Fibroblast of lung (primary cell): Measurements from ENCODE around the gene PIP4K2A. TPM values are rescaled to one million over a fixed set of nuclear protein-coding genes. Genes with fewer than 3 reads are reported as not detected.

Source experiments
- DNase-seq, 2 donors: peaks; one replicate each; pipeline versions ENCODE4 v3.0.0 to v3.0.0-alpha.2; 2010; ENCODE audit warnings: low read depth in 2 of 2
- H2AFZ ChIP-seq: 2 replicates; pipeline ENCODE4 v1.5.1; 2012; ENCODE audit warnings: low read length, control low read depth, inconsistent platforms
- H3K27ac ChIP-seq: 2 replicates; pipeline ENCODE4 v1.5.1; 2011; ENCODE audit warnings: low read length, control low read depth; ENCODE audit not compliant: insufficient read depth
- H3K27me3 ChIP-seq: 2 replicates; pipeline ENCODE4 v1.5.1; 2011; ENCODE audit warnings: mild to moderate bottlenecking, low read length; ENCODE audit not compliant: control insufficient read depth, insufficient read depth
- H3K36me3 ChIP-seq: 2 replicates; pipeline ENCODE4 v1.5.1; 2011; ENCODE audit warnings: low read length; ENCODE audit not compliant: control insufficient read depth, insufficient read depth
- H3K4me1 ChIP-seq: 2 replicates; pipeline ENCODE4 v1.5.1; 2011; ENCODE audit warnings: low read length; ENCODE audit not compliant: control insufficient read depth, insufficient read depth; ENCODE audit errors: extremely low read depth
- H3K4me2 ChIP-seq: 2 replicates; pipeline ENCODE4 v1.5.1; 2011; ENCODE audit warnings: low read length, control low read depth; ENCODE audit not compliant: insufficient read depth; ENCODE audit errors: extremely low read depth
- H3K4me3 ChIP-seq, 4 experiments: fragments of 200-600 bp in 1 of 4; sonication (generic) in 1 of 4; replicated peaks in 1 of 4; 2 replicates each; pipeline ENCODE4 v1.5.1; 2011 to 2016; ENCODE audit warnings: low read length in 4 of 4, low read depth in 3 of 4, mild to moderate bottlenecking in 3 of 4, control low read depth in 2 of 4, inconsistent platforms in 1 of 4, mixed read lengths in 1 of 4; ENCODE audit not compliant: insufficient read depth in 1 of 4; ENCODE audit errors: control extremely low read depth in 1 of 4
- H3K79me2 ChIP-seq: 2 replicates; pipeline ENCODE4 v1.5.1; 2012; ENCODE audit warnings: mild to moderate bottlenecking, low read length, inconsistent platforms; ENCODE audit not compliant: control insufficient read depth, insufficient read depth
- H3K9ac ChIP-seq: 2 replicates; pipeline ENCODE4 v1.5.1; 2011; ENCODE audit warnings: mild to moderate bottlenecking, low read length, control low read depth; ENCODE audit not compliant: insufficient read depth
- H3K9me3 ChIP-seq: 2 replicates; pipeline ENCODE4 v1.5.1; 2012; ENCODE audit warnings: low read depth, low read length; ENCODE audit not compliant: control insufficient read depth, insufficient read depth
- H4K20me1 ChIP-seq: 2 replicates; pipeline ENCODE4 v1.5.1; 2011; ENCODE audit warnings: low read length; ENCODE audit not compliant: control insufficient read depth, insufficient read depth; ENCODE audit errors: extremely low read depth
- EZH2 ChIP-seq: IDR thresholded peaks from 2 replicates; pipeline ENCODE4 v1.5.1; 2012; ENCODE audit warnings: low read length, control low read depth, mild to moderate bottlenecking; ENCODE audit errors: missing control alignments
- polyA plus RNA-seq, 2 donors: library from polyadenylated mRNA; depleted of rRNA in 1 of 2; stranded (reverse) in 1 of 2; unstranded in 1 of 2; fragments of >200 nt; gene quantifications; 2 replicates each; pipeline ENCODE4 v1.2.1, GENCODE V29; 2011 to 2012; ENCODE audit warnings: missing spikeins in 1 of 2
- total RNA-seq: library from RNA; depleted of rRNA; stranded (reverse); fragments of >200 nt; gene quantifications from 2 replicates; pipeline ENCODE4 v1.2.1, GENCODE V29; 2014
- TF ChIP-seq, protein P1 (sequence below), 2 donors: IDR thresholded peaks in 1 of 2; conservative IDR thresholded peaks in 1 of 2; 1 replicate in 1 of 2; 2 replicates in 1 of 2; pipeline ENCODE4 v1.5.1; 2011 to 2012; ENCODE audit warnings: low read length in 2 of 2, control low read depth in 1 of 2, inconsistent platforms in 1 of 2, low read depth in 1 of 2, mild to moderate bottlenecking in 1 of 2

PIP4K2A gene
- total and polyA plus RNA-seq, 2 donors (not counting 1 experiment from before 2014, with no cell fraction given): 28.5 to 40.0 TPM

DNA sequence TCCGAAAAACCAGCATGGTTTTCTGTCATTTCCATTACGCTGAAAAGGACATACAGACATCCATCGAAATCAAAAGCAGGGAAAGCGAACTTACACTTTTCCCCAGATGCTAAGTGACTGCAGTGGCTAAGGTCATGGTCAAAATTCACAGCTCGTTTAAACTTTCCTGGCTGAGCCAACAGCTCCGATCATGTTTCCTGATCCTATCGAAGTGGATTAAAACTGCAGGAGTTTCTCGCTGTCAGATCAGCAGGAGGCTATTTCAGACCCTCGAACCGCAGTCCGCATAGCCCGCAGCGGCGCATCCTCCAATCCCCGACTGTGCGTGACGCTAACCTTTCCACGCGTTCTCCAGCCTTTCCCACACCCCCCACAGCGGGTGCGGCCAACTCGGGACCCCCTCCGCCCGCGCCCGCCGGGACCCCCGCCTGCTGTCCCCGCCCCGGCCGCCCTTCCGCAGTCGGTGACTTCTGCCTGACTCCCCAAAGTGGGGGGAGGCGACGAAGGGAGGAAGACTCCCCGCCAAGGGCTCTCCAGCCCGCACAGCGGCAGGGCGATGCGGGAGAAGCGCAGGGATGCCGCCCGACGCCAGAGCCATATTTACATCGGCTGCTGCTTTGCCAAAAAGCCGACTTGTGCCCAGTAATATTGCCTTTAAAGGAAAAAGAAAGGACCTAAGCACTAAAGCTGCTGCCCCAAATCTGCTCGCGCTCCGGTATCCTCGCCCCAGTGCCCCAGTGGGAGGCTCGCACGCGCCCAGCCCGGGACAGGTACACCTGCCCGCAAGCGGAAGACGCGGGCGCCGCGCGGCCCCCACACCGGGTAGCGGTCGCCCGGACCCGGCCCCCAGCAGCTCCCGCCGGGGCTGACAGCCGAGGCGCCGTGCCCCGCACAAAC, 1.2 kb downstream of the PIP4K2A start:
- Histone ChIP-seq H3K4me2 (peak overlapping the region; percentile 86), H3K79me2 (peaks cover 54% of the 10 kb centered on the region), H3K27ac (peak overlapping the region; percentile 52), H3K36me3 (no peaks in the 10 kb centered on the region), H4K20me1 (no peaks in the 10 kb centered on the region), H2AFZ (peak overlapping the region; percentile 8), H3K4me1 (no peaks in the 10 kb centered on the region), H3K9ac (peak overlapping the region; percentile 65), H3K27me3 (no peaks in the 10 kb centered on the region), H3K4me3 (peak overlapping the region; percentile 81 to 84 (median 84)), H3K9me3 (no peaks in the 10 kb centered on the region)
- no peak for TF ChIP-seq EZH2
- TF ChIP-seq, protein P1, sequence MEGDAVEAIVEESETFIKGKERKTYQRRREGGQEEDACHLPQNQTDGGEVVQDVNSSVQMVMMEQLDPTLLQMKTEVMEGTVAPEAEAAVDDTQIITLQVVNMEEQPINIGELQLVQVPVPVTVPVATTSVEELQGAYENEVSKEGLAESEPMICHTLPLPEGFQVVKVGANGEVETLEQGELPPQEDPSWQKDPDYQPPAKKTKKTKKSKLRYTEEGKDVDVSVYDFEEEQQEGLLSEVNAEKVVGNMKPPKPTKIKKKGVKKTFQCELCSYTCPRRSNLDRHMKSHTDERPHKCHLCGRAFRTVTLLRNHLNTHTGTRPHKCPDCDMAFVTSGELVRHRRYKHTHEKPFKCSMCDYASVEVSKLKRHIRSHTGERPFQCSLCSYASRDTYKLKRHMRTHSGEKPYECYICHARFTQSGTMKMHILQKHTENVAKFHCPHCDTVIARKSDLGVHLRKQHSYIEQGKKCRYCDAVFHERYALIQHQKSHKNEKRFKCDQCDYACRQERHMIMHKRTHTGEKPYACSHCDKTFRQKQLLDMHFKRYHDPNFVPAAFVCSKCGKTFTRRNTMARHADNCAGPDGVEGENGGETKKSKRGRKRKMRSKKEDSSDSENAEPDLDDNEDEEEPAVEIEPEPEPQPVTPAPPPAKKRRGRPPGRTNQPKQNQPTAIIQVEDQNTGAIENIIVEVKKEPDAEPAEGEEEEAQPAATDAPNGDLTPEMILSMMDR (conservative IDR thresholded peaks at IDR 0.05 in 1 of 2, IDR thresholded peaks at IDR 0.05 in 1 of 2; ENCODE audit: low read depth in 1 of 2, low read length in 2 of 2): no peak
- peak in 1 of 2 donors; percentile 60 for DNase-seq

DNA sequence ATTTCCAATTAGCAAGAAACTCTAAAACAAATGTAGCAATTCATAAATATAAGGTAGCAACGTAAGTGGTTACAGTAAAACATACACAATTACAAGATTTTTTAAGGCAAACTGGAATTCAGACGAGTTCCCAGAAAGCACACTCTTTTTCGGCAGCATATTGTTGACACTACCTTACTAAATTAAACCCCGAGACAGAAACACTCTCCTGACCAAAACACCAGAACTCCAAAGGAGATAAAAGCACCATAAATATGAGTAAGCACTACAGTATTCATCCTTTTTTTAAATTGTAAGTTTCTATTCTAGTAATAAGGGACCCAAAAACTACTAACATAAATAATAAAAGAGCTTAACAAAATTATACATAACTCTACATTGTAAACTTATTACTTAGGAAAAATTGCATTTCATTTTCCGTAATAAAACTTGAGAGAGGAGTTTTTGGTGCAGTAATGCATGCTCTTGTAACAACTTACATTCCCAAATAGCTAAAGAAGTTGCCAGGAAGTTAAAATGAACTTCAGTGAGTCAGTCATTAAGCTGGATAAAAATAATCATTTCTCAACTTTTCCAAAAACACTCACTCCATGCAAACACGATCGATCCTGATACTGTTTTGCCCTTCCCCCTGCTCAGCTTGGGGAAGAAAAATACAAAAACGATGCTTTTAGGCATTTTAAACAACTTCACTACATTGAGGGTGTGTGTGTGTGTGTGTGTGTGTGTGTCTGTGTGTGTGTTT, 2.0 kb downstream of the PIP4K2A start:
- no peak for TF ChIP-seq EZH2
- TF ChIP-seq, protein P1 (conservative IDR thresholded peaks at IDR 0.05 in 1 of 2, IDR thresholded peaks at IDR 0.05 in 1 of 2; ENCODE audit: low read depth in 1 of 2, low read length in 2 of 2): no peak
- Histone ChIP-seq H2AFZ (no peak overlapping the region), H4K20me1 (no peaks in the 10 kb centered on the region), H3K9ac (peak overlapping the region; percentile 27), H3K9me3 (no peaks in the 10 kb centered on the region), H3K4me3 (peak overlapping the region; percentile 81 to 84 (median 84)), H3K4me1 (no peaks in the 10 kb centered on the region), H3K79me2 (peaks cover 62% of the 10 kb centered on the region), H3K4me2 (peak overlapping the region; percentile 86), H3K27ac (peak overlapping the region; percentile 52), H3K27me3 (no peaks in the 10 kb centered on the region), H3K36me3 (no peaks in the 10 kb centered on the region)
- peak; percentile 64 to 68 for DNase-seq

DNA sequence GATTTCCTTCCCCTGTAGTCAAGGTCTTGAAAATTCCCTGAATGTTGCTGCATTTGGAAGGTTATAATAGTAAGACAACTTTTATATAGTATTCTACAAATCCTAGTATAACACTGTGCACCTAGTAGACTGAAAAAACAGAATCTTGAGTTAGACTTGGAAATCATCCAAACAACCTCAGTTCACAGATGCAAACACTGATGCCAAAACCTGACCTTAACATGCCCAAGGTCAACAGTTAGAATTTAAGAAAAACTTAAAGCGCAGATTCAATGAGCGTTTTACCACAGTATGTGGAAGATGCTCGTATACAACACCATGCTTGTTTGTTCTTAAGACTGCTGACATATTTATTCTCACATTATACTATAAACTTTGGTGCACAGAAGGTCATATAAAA, 3.0 kb downstream of the PIP4K2A start:
- Histone ChIP-seq H3K79me2 (peaks cover 69% of the 10 kb centered on the region), H2AFZ (no peak overlapping the region), H3K27ac (no peak overlapping the region), H3K9ac (no peak overlapping the region), H3K4me3 (peak overlapping the region in 1 of 4 experiments; percentile 2), H3K36me3 (no peaks in the 10 kb centered on the region), H3K9me3 (no peaks in the 10 kb centered on the region), H4K20me1 (no peaks in the 10 kb centered on the region), H3K4me1 (no peaks in the 10 kb centered on the region), H3K27me3 (no peaks in the 10 kb centered on the region), H3K4me2 (no peak overlapping the region)
- no peak for TF ChIP-seq EZH2
- TF ChIP-seq, protein P1 (conservative IDR thresholded peaks at IDR 0.05 in 1 of 2, IDR thresholded peaks at IDR 0.05 in 1 of 2; ENCODE audit: low read depth in 1 of 2, low read length in 2 of 2): no peak
- no peak for DNase-seq
